ENCODE results near the gene RPRML.

Gene RPRML

DNA sequence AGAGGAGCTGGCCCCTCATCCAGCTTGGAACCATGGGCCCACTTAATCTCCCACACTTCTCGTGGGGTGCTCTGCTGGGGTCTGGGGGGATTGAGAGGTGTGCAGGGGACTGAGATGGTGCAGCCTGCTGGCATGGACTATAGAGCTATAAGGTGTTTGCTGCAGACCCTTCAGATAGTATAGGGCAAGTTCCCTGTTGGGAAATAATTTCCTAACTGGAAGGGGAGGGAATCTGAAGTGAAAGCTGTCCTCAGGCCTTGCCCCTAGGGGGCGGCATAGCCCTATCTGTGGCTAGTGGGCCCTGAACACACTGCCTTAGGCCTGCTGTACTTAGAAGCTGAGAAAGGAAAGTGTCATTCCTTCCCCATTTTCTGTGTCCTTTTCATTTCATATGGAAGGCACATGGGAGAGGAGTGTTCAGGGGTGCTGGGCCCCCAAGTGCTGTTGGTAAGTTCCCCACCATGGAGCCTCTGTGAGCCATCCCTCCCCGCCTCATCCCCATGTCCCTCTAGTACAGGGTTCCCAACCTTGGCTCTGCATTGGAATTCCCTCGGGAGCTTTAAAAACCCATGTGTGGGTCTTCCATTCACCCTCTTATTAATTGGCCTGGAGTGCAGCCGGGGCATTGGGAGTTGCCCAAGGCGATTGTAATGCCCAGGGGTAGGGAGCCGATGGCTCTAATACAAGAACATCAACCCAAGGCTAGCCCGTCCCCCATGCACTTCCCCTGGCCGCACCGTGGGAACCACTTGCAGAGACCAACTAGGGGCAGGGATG, 36.4 kb downstream of the RPRML start:
- TF ChIP-seq, protein P1, sequence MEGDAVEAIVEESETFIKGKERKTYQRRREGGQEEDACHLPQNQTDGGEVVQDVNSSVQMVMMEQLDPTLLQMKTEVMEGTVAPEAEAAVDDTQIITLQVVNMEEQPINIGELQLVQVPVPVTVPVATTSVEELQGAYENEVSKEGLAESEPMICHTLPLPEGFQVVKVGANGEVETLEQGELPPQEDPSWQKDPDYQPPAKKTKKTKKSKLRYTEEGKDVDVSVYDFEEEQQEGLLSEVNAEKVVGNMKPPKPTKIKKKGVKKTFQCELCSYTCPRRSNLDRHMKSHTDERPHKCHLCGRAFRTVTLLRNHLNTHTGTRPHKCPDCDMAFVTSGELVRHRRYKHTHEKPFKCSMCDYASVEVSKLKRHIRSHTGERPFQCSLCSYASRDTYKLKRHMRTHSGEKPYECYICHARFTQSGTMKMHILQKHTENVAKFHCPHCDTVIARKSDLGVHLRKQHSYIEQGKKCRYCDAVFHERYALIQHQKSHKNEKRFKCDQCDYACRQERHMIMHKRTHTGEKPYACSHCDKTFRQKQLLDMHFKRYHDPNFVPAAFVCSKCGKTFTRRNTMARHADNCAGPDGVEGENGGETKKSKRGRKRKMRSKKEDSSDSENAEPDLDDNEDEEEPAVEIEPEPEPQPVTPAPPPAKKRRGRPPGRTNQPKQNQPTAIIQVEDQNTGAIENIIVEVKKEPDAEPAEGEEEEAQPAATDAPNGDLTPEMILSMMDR (IDR thresholded peaks at IDR 0.05; ENCODE audit: low read depth, low read length): peak; percentile 92
- DNase-seq (ENCODE audit: extremely low read depth, low read depth): peak; percentile 38

DNA sequence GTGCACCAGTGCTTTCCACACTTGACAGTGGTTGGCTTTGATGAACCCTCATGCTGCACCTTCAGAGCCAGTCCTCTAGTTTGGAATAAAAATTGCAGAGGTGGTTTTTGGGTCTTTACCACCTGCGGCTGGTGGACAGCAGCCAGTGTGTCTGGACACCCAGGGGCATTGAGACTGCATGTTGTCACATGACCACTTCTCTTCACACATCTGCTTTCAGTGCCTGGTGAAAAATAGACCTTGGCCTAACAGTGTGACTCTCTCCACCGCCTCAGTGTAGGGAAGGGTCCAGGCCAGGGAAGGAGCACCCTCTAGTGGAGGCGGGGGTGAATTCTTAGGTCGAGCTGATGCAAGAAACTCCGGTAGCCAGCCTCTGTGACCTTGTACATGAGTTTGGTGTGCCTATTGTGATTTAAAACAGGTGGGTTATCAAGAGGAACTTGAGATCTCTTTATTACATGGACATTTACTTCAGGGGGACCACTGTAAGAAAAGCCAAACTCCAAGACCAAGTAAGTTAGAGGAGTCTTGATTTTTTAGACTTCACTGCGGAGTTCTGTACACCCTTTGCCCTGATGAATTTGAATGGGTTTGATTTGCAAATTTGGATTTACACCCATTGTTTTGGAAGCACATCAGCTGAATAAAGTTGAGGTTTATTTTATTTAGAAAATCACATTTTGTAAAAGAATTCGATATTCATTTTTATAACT, 38.2 kb downstream of the RPRML start:
- DNase-seq (ENCODE audit: extremely low read depth, low read depth): peak; percentile 50
- TF ChIP-seq, protein P1 (IDR thresholded peaks at IDR 0.05; ENCODE audit: low read depth, low read length): peak; percentile 95

DNA sequence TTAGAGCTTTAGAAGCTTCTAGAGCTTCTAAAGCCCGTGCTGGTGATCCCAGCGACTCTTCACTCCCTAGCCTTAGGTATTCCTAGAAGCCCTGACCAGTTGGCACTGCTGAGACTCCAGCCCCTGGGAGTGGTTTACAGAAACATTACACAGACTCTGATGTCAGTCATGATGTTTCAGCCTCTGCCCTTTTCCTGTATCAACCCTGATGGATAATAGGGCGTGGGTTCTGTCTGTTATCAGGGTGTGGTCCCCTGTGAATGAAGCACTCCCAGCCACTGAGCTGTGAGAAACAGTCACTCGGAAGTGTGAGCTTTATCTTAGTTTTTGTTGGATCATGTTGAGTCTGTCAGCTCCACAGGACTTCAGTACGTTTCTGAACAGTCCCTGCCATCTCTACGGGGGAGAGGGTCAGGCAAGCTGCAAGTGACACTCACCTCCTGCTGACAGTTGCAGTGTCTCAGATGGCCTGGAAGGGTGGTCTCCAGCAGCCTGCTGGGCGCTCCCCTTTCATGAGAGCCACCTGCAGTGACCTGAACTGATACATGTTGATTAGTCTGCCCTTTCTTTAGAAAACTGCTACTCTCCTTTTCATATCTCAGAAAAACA, 43.3 kb downstream of the RPRML start:
- DNase-seq (ENCODE audit: extremely low read depth, low read depth): no peak
- TF ChIP-seq, protein P1 (IDR thresholded peaks at IDR 0.05; ENCODE audit: low read depth, low read length): no peak

DNA sequence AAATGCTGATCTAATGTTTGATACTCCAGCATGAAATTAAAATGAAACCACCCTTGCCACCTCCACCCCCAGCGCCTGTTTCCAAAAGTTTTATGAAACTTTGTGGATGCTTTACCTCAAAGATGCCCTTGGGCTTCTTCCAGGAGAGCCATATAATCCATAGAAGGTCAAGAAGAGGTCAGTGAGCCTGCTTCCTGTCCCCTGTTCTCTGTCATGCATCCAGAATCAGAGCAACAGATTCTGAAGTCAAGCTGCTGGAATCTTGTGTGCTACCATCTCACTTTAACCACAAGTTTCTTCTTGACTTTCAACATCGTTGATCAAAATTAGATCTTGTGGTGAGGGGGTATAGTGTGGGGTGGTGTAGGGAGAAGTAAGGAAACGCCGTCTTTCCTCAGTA, 47.5 kb downstream of the RPRML start:
- DNase-seq (ENCODE audit: extremely low read depth, low read depth): no peak
- TF ChIP-seq, protein P1 (IDR thresholded peaks at IDR 0.05; ENCODE audit: low read depth, low read length): no peak

DNA sequence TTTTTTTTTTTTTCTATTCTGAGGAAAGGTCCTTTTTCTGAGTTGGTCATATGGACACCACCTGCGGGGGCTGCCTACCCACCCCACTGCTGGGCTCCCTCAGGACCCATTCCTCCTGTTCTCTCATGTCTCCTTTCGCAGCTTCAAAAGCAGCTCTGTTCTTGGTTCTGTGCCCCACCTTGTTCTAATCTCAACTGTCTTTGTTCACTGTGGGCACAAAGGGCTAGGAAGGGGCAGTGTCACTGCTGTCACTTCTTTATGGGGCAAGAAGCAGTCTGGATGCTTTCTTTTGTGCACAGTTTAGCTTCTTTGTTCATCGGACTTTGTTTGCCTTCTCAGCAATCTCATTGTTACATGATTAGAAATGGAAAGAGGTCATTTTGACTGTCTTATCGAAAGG, 49.0 kb downstream of the RPRML start:
- TF ChIP-seq, protein P1 (IDR thresholded peaks at IDR 0.05; ENCODE audit: low read depth, low read length): no peak
- DNase-seq (ENCODE audit: extremely low read depth, low read depth): no peak

DNA sequence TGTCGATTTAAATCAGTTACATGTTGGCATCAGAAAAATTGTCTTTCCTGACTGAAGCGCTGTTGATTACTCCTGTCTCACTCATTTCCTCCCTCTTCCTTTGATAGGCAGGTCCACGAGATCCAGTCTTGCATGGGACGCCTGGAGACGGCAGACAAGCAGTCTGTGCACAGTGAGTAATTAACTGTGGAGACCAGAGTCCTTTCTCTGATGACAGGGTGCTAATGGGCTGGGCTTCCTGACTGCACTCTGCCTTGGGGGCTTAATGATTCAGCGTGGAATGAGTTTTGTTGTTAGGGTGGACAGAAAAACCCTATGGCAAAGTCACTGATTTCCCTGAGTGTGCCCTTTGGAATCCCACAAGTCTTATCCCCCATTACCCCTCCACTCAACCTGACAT, 49.6 kb downstream of the RPRML start:
- DNase-seq (ENCODE audit: extremely low read depth, low read depth): no peak
- TF ChIP-seq, protein P1 (IDR thresholded peaks at IDR 0.05; ENCODE audit: low read depth, low read length): no peak

All from AG09319 (cell line).